ENCODE measurements around the gene ANKRD29. TPM values are rescaled to one million over a fixed set of nuclear protein-coding genes. Genes with fewer than 3 reads are reported as not detected.

ANKRD29 gene
- polyA plus RNA-seq, 1 donor (not counting 4 experiments of a cell fraction or from before 2014, with no cell fraction given) = 3.7 TPM

GRCh38 chr18:23552505-23552904 is 110.2 kb downstream of the ANKRD29 start:
- no peak overlapping the region for H2AFZ ChIP-seq (ENCODE audit: control insufficient read depth, low read length)
- no peaks in the 10 kb centered on the region for H3K9me3 ChIP-seq (ENCODE audit: control insufficient read depth, low read depth, low read length)
- no peak for FAIRE-seq
- dilution Hi-C loops (cut with MboI; ENCODE audit: extremely low pct_ligation_motif_present, low sequenced_read_pairs) = no loop called here
- peaks cover 41 to 66% of the 10 kb centered on the region in 2 experiments for H3K36me3 ChIP-seq (ENCODE audit: control insufficient read depth in 2 of 2, extremely low read depth in 1 of 2, insufficient read depth in 2 of 2, low read length in 2 of 2)
- no peak overlapping the region for H3K4me2 ChIP-seq (ENCODE audit: control insufficient read depth, extremely low read depth, insufficient read depth, low read depth, low read length)
- H4K20me1 ChIP-seq (ENCODE audit: control insufficient read depth, extremely low read depth, insufficient read depth, low read length) = peaks cover 4% of the 10 kb centered on the region
- peaks cover 4% of the 10 kb centered on the region for H3K79me2 ChIP-seq (ENCODE audit: control insufficient read depth, insufficient read depth, low read length)
- DNase-seq (ENCODE audit: low read depth, low spot score) = no peak
- no peak overlapping the region for H3K27ac ChIP-seq (ENCODE audit: control insufficient read depth, insufficient read depth, low read length)
- H3K4me1 ChIP-seq (ENCODE audit: control insufficient read depth, extremely low read depth, insufficient read depth, low read length) = peaks cover 6% of the 10 kb centered on the region
- no peak overlapping the region for H3K4me3 ChIP-seq (ENCODE audit: control insufficient read depth in 2 of 3, extremely low read depth in 1 of 3, insufficient read depth in 2 of 3, low read depth in 1 of 3, low read length in 3 of 3)
- no peak overlapping the region for H3K9ac ChIP-seq (ENCODE audit: control insufficient read depth, extremely low read depth, insufficient read depth, low read length)
- no peaks in the 10 kb centered on the region for H3K27me3 ChIP-seq (ENCODE audit: control insufficient read depth, extremely low read depth, insufficient read depth, low read length)
- H3K9me1 ChIP-seq (ENCODE audit: control insufficient read depth, extremely low read depth, insufficient read depth, low read length) = no peaks in the 10 kb centered on the region
- TF ChIP-seq EZH2 (IDR thresholded peaks at IDR 0.05; ENCODE audit: low read length) = no peak
- no peak for TF ChIP-seq CTCF (optimal IDR thresholded peaks at IDR 0.05 in 1 of 3, IDR thresholded peaks at IDR 0.05 in 1 of 3, conservative IDR thresholded peaks at IDR 0.05 in 1 of 3; ENCODE audit: extremely low read depth in 1 of 3, insufficient read depth in 2 of 3, low read length in 3 of 3)

GRCh38 chr18:23551978-23552377 is 110.7 kb downstream of the ANKRD29 start:
- Histone ChIP-seq H3K4me3 (ENCODE audit: control insufficient read depth in 2 of 3, extremely low read depth in 1 of 3, insufficient read depth in 2 of 3, low read depth in 1 of 3, low read length in 3 of 3) (no peak overlapping the region), H3K79me2 (ENCODE audit: control insufficient read depth, insufficient read depth, low read length) (peaks cover 4% of the 10 kb centered on the region), H3K36me3 (ENCODE audit: control insufficient read depth in 2 of 2, extremely low read depth in 1 of 2, insufficient read depth in 2 of 2, low read length in 2 of 2) (peaks cover 39 to 67% of the 10 kb centered on the region in 2 experiments), H3K27ac (ENCODE audit: control insufficient read depth, insufficient read depth, low read length) (no peak overlapping the region), H4K20me1 (ENCODE audit: control insufficient read depth, extremely low read depth, insufficient read depth, low read length) (peaks cover 6% of the 10 kb centered on the region), H2AFZ (ENCODE audit: control insufficient read depth, low read length) (no peak overlapping the region), H3K9me3 (ENCODE audit: control insufficient read depth, low read depth, low read length) (no peaks in the 10 kb centered on the region), H3K9me1 (ENCODE audit: control insufficient read depth, extremely low read depth, insufficient read depth, low read length) (no peaks in the 10 kb centered on the region), H3K4me2 (ENCODE audit: control insufficient read depth, extremely low read depth, insufficient read depth, low read depth, low read length) (no peak overlapping the region), H3K27me3 (ENCODE audit: control insufficient read depth, extremely low read depth, insufficient read depth, low read length) (no peaks in the 10 kb centered on the region), H3K9ac (ENCODE audit: control insufficient read depth, extremely low read depth, insufficient read depth, low read length) (no peak overlapping the region), H3K4me1 (ENCODE audit: control insufficient read depth, extremely low read depth, insufficient read depth, low read length) (peaks cover 11% of the 10 kb centered on the region)
- dilution Hi-C loops (cut with MboI; ENCODE audit: extremely low pct_ligation_motif_present, low sequenced_read_pairs) = no loop called here
- no peak for DNase-seq (ENCODE audit: low read depth, low spot score)
- TF ChIP-seq CTCF (optimal IDR thresholded peaks at IDR 0.05 in 1 of 3, IDR thresholded peaks at IDR 0.05 in 1 of 3, conservative IDR thresholded peaks at IDR 0.05 in 1 of 3; ENCODE audit: extremely low read depth in 1 of 3, insufficient read depth in 2 of 3, low read length in 3 of 3) = no peak
- TF ChIP-seq EZH2 (IDR thresholded peaks at IDR 0.05; ENCODE audit: low read length) = no peak
- FAIRE-seq = no peak

All from keratinocyte (primary cell).